K562 (cell line): ENCODE data around the gene GDNF. TPM values are rescaled to one million over a fixed set of nuclear protein-coding genes. Genes with fewer than 3 reads are reported as not detected.

Experiments used
- CC2D1A ChIP-seq: fragments of 450-650 bp; IDR thresholded peaks from 2 replicates; pipeline ENCODE4 v1.6.1; 2017; ENCODE audit warnings: mild to moderate bottlenecking
- EGR1 ChIP-seq: fragments of 450-650 bp; conservative IDR thresholded peaks from 2 replicates; pipeline ENCODE4 v1.6.1; 2017; ENCODE audit warnings: mild to moderate bottlenecking
- RBM22 ChIP-seq: fragments of 200-400 bp; formaldehyde crosslinking; IDR thresholded peaks from 2 replicates; pipeline ENCODE4 v1.6.1; 2018; ENCODE audit warnings: low read length, low read depth; ENCODE audit not compliant: poor library complexity, severe bottlenecking
- ZNF583 ChIP-seq: fragments of 250-450 bp; sonication (Bioruptor Pico); IDR thresholded peaks from 2 replicates; pipeline ENCODE4 v1.4.0; 2020
- polyA plus RNA-seq, 8 experiments: library from polyadenylated mRNA; depleted of rRNA in 4 of 8; stranded (reverse) in 5 of 8; unstranded in 3 of 8; fragments of >200 nt; fragmentation: Nextera tagmentation in 2 of 8; fragmentation: Illumina TruSeq in 1 of 8; extraction: Ambion mirVana in 2 of 8; extraction: Trizol in 1 of 8; gene quantifications; 2 replicates each; pipeline versions ENCODE4 v1.2.1 to v1.2.3, GENCODE V29; 2011 to 2014; ENCODE audit warnings: inconsistent platforms in 1 of 8, missing spikeins in 1 of 8
- total RNA-seq, 7 experiments: library from RNA; depleted of rRNA in 6 of 7; stranded (reverse); fragments of >200 nt in 6 of 7; fragmentation: Illumina TruSeq in 2 of 7; extraction: Trizol in 2 of 7; gene quantifications; 2 replicates each; pipeline versions ENCODE4 v1.2.1 to v1.2.3, GENCODE V29; 2011 to 2021; ENCODE audit warnings: low replicate concordance in 1 of 7
- TF ChIP-seq, protein P1 (sequence below), 3 experiments: IDR thresholded peaks in 2 of 3; conservative IDR thresholded peaks in 1 of 3; 2 replicates each; pipeline ENCODE4 v1.5.1; 2011 to 2012; ENCODE audit warnings: low read length in 3 of 3, mild to moderate bottlenecking in 3 of 3, control low read depth in 2 of 3, improper control_type of control experiment in 1 of 3, inconsistent platforms in 1 of 3, low read depth in 1 of 3, mixed read lengths in 1 of 3, moderate library complexity in 1 of 3; ENCODE audit not compliant: insufficient read depth in 2 of 3
- TF ChIP-seq, protein P2 (sequence below): sonication (generic); formaldehyde crosslinking; IDR thresholded peaks from 2 replicates; pipeline ENCODE4 v1.9.0; 2022; ENCODE audit warnings: mild to moderate bottlenecking, missing genetic modification reagents
- TF ChIP-seq, protein P3 (sequence below): sonication (generic); formaldehyde crosslinking; IDR thresholded peaks from 2 replicates; pipeline ENCODE4 v1.8.0; 2022; ENCODE audit warnings: mild to moderate bottlenecking, missing genetic modification reagents
- TF ChIP-seq, protein P4 (sequence below), 2 experiments: fragments of 450-650 bp; formaldehyde crosslinking in 1 of 2; IDR thresholded peaks; 2 replicates each; pipeline versions ENCODE4 v1.4.0 to v1.6.1; 2014 to 2020; ENCODE audit warnings: mild to moderate bottlenecking in 2 of 2, borderline replicate concordance in 1 of 2, low read depth in 1 of 2
- TF ChIP-seq, protein P5 (sequence below): fragments of 250-450 bp; sonication (Bioruptor Pico); IDR thresholded peaks from 2 replicates; pipeline ENCODE4 v1.4.0; 2020; ENCODE audit warnings: mild to moderate bottlenecking, moderate library complexity, borderline replicate concordance
- TF ChIP-seq, protein P6 (sequence below): fragments of 250-450 bp; sonication (Bioruptor Pico); IDR thresholded peaks from 2 replicates; pipeline ENCODE4 v1.8.0; 2021; ENCODE audit warnings: moderate library complexity, mild to moderate bottlenecking, inconsistent platforms

The GDNF gene
- total and polyA plus RNA-seq, 9 of the 15 experiments (the other 6 are each of a cell fraction or from before 2014, with no cell fraction given) = not detected

DNA sequence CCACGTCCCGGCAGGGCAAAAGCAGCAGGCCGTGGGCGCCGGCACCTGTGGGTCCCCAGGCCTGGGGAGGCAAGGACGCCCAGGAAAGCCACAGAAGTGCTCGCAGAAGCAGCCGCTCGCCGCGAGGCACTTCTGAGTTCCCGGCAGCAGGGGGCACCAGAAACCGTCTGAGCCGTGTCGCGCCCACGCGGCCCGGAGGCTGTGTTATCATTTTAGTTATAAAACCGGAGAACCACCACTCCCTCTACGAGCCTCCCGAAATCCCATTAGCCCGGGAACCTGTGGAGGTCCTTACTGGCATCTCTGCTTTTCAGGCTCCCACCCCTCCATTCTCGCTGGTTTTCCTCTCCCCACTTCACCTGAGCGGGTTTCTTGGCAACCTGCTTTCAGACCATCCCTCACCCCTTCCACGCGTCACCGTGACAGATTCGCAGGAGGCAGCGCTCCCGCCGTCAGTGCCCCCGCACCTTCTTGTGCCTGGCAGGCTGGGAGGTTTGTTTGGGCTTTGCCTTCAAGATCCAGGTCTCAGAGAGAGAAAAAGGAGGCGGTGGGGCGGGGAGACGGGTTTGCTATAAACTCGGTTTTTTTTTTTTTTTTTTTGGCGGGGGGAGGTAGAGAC is 2.3 kb downstream of the GDNF start (continued):
- TF ChIP-seq, protein P1, sequence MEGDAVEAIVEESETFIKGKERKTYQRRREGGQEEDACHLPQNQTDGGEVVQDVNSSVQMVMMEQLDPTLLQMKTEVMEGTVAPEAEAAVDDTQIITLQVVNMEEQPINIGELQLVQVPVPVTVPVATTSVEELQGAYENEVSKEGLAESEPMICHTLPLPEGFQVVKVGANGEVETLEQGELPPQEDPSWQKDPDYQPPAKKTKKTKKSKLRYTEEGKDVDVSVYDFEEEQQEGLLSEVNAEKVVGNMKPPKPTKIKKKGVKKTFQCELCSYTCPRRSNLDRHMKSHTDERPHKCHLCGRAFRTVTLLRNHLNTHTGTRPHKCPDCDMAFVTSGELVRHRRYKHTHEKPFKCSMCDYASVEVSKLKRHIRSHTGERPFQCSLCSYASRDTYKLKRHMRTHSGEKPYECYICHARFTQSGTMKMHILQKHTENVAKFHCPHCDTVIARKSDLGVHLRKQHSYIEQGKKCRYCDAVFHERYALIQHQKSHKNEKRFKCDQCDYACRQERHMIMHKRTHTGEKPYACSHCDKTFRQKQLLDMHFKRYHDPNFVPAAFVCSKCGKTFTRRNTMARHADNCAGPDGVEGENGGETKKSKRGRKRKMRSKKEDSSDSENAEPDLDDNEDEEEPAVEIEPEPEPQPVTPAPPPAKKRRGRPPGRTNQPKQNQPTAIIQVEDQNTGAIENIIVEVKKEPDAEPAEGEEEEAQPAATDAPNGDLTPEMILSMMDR (IDR thresholded peaks at IDR 0.05 in 2 of 3, conservative IDR thresholded peaks at IDR 0.05 in 1 of 3; ENCODE audit: insufficient read depth in 2 of 3, low read depth in 1 of 3, low read length in 3 of 3) = peak; percentile 80 to 85 (median 81)
- TF ChIP-seq, protein P2, sequence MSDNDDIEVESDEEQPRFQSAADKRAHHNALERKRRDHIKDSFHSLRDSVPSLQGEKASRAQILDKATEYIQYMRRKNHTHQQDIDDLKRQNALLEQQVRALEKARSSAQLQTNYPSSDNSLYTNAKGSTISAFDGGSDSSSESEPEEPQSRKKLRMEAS (CRISPR knock-in tag) = no peak
- no peak for TF ChIP-seq RBM22
- TF ChIP-seq, protein P3, sequence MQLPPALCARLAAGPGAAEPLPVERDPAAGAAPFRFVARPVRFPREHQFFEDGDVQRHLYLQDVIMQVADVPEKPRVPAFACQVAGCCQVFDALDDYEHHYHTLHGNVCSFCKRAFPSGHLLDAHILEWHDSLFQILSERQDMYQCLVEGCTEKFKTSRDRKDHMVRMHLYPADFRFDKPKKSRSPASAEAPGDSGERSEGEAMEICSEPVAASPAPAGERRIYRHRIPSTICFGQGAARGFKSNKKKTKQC = no peak
- TF ChIP-seq CC2D1A = 0 out of 2 replicates have a peak, but pooled peaks have one; percentile 25
- TF ChIP-seq, protein P4, sequence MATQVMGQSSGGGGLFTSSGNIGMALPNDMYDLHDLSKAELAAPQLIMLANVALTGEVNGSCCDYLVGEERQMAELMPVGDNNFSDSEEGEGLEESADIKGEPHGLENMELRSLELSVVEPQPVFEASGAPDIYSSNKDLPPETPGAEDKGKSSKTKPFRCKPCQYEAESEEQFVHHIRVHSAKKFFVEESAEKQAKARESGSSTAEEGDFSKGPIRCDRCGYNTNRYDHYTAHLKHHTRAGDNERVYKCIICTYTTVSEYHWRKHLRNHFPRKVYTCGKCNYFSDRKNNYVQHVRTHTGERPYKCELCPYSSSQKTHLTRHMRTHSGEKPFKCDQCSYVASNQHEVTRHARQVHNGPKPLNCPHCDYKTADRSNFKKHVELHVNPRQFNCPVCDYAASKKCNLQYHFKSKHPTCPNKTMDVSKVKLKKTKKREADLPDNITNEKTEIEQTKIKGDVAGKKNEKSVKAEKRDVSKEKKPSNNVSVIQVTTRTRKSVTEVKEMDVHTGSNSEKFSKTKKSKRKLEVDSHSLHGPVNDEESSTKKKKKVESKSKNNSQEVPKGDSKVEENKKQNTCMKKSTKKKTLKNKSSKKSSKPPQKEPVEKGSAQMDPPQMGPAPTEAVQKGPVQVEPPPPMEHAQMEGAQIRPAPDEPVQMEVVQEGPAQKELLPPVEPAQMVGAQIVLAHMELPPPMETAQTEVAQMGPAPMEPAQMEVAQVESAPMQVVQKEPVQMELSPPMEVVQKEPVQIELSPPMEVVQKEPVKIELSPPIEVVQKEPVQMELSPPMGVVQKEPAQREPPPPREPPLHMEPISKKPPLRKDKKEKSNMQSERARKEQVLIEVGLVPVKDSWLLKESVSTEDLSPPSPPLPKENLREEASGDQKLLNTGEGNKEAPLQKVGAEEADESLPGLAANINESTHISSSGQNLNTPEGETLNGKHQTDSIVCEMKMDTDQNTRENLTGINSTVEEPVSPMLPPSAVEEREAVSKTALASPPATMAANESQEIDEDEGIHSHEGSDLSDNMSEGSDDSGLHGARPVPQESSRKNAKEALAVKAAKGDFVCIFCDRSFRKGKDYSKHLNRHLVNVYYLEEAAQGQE (IDR thresholded peaks at IDR 0.05; ENCODE audit: borderline replicate concordance) = peak; percentile 74
- TF ChIP-seq, protein P4 (CRISPR knock-in tag; IDR thresholded peaks at IDR 0.05; ENCODE audit: low read depth) = no peak
- TF ChIP-seq, protein P5, sequence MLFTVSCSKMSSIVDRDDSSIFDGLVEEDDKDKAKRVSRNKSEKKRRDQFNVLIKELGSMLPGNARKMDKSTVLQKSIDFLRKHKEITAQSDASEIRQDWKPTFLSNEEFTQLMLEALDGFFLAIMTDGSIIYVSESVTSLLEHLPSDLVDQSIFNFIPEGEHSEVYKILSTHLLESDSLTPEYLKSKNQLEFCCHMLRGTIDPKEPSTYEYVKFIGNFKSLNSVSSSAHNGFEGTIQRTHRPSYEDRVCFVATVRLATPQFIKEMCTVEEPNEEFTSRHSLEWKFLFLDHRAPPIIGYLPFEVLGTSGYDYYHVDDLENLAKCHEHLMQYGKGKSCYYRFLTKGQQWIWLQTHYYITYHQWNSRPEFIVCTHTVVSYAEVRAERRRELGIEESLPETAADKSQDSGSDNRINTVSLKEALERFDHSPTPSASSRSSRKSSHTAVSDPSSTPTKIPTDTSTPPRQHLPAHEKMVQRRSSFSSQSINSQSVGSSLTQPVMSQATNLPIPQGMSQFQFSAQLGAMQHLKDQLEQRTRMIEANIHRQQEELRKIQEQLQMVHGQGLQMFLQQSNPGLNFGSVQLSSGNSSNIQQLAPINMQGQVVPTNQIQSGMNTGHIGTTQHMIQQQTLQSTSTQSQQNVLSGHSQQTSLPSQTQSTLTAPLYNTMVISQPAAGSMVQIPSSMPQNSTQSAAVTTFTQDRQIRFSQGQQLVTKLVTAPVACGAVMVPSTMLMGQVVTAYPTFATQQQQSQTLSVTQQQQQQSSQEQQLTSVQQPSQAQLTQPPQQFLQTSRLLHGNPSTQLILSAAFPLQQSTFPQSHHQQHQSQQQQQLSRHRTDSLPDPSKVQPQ (CRISPR knock-in tag) = no peak
- TF ChIP-seq EGR1 = peak; percentile 95
- TF ChIP-seq, protein P6, sequence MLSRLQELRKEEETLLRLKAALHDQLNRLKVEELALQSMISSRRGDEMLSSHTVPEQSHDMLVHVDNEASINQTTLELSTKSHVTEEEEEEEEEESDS (CRISPR knock-in tag) = no peak
- TF ChIP-seq ZNF583 (CRISPR knock-in tag) = no peak
